Activated naive CD4-positive, alpha-beta T cell treated with anti-CD3 and anti-CD28 coated beads for 36 hours (primary cell): ENCODE measurements around the gene STARD10. TPM values are rescaled to one million over a fixed set of nuclear protein-coding genes. Genes with fewer than 3 reads are reported as not detected.
"Not testable (repeated sequence)": the region's sequence is repeated elsewhere in the genome, so short reads cannot be mapped to it uniquely, and the experiment has no call there.

ENCODE experiments used
- CTCF ChIA-PET: fragments of 350-600 bp; sonication (Branson Sonifier 250); formaldehyde crosslinking; loops from one replicate; lab custom pipeline; 2021; ENCODE audit warnings: antibody characterized with exemption; lab: Charles Lee
- DNase-seq: peaks from one replicate; pipeline ENCODE4 v3.0.0-alpha.2; 2020
- H3K27ac Mint-ChIP-seq: one replicate; pipeline ENCODE4 v1.8.0; 2021; ENCODE audit warnings: mild to moderate bottlenecking, mixed read lengths
- H3K27me3 Mint-ChIP-seq: one replicate; pipeline ENCODE4 v1.8.0; 2021; ENCODE audit warnings: low read depth, mixed read lengths
- H3K36me3 Mint-ChIP-seq: one replicate; pipeline ENCODE4 v1.8.0; 2021; ENCODE audit warnings: low read depth, mixed read lengths
- H3K4me1 Mint-ChIP-seq: one replicate; pipeline ENCODE4 v1.8.0; 2021; ENCODE audit warnings: low read depth, mixed read lengths
- H3K4me3 Mint-ChIP-seq: one replicate; pipeline ENCODE4 v1.8.0; 2021; ENCODE audit warnings: mild to moderate bottlenecking, moderate library complexity, mixed read lengths
- H3K9me3 Mint-ChIP-seq: one replicate; pipeline ENCODE4 v1.8.0; 2021; ENCODE audit warnings: mixed read lengths
- intact Hi-C: fragments of 100-400 bp; cut with micrococcal nuclease; formaldehyde crosslinking; loops from one replicate; pipeline ENCODE4 v1.15.1; 2023
- total RNA-seq, 2 experiments: library from RNA; stranded (reverse); gene quantifications; one replicate each; pipeline ENCODE4 v1.2.3, GENCODE V29; 2021

STARD10 gene
- total RNA-seq, 2 experiments from 2014 or later, result 11.9 to 12.0 TPM

DNA sequence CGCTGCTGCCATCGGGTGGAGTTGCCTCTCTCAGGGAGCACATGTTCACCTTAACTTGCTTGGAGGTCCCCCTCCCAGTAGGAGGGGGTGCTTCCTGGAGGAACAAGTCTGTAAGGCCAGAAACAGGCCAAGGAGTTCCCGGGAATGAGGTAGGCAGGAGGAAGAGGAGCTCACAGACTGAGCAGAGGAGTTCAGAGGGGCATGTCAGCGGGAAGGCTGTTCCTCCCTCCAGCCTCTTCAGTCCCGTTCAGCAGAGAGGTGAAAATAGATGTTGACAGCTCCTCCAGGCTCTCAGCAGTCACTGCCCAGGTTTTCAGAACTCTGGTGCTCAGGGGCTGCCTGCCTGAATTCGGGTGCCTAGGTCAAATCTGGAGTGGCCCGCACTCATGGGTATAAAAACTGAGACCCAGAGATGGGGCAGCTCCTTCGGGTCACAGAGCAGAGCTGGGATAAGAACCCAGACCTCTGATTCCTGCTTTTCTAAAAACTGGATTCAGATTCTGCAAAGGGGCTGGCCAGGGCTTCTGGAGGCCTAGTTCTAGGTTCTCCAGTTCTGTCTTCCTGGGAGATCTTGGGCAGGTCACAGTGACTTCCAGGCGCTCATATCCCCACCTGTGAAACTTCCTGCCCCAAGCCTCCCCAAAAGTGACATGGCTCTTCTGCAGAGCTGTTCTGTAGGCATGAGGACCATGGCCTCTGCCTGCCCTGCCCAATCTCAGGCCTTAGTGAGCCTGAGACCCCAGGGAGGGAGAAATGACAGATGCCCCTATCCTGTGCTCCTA, 38.6 kb upstream of the STARD10 start:
- intact Hi-C loops, result no loop called here
- no peak overlapping the region for H3K4me3 Mint-ChIP-seq
- DNase-seq, result no peak
- H3K36me3 Mint-ChIP-seq, result peaks cover 16% of the 10 kb centered on the region
- H3K9me3 Mint-ChIP-seq, result no peaks in the 10 kb centered on the region
- H3K4me1 Mint-ChIP-seq, result peaks cover 11% of the 10 kb centered on the region
- peak overlapping the region; percentile 51 for H3K27ac Mint-ChIP-seq
- CTCF ChIA-PET, result interaction anchor here (0.6 to 5.6 kb wide), 17 partner anchors 8 to 354 kb away, joined by 3 to 61 read pairs (median 4); partner anchors contain the start of gene FCHSD2
- H3K27me3 Mint-ChIP-seq, result no peaks in the 10 kb centered on the region

DNA sequence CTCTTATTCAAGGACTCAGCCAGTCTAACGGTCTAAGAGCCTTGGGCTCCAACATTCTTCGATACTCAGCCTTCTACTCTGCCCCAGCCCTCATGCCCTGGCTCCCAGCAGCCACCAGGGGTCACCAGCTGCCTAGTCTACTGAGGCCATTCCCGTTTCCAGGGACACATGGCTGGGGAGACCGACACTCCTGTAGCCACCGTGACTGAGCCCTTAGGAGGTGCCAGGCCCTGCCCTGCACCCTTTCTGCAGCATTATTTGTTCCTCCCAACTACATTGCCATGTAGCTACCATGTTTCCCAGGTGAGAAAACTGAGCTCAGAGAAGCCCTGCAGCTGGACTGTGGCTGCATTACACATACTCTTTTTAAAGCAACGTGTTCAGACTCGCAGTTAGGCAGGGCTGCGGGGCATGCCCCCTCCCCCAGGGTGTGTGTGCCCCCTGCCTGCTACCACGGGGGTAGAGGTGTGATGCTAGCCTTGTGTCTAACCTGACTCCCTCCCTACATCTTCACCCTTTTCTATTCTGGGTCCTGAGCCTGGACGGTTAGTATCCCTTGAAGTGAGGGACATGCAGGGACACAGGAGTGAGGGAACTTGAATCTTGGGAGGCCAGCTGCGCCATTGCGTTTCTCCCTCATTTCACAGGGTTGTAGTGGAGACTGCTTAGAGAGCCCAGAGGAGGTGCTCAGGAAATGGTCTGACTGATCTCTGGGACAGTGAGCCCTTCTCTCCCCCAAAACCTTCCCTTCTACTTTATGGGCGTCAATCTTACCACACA, 37.9 kb upstream of the STARD10 start:
- H3K27me3 Mint-ChIP-seq, result no peaks in the 10 kb centered on the region
- peak overlapping the region; percentile 51 for H3K27ac Mint-ChIP-seq
- no peaks in the 10 kb centered on the region for H3K9me3 Mint-ChIP-seq
- peaks cover 11% of the 10 kb centered on the region for H3K4me1 Mint-ChIP-seq
- intact Hi-C loops, result loop anchor here (1.0 kb wide), 1 partner anchor 347 kb away; no protein-coding TSS in a partner anchor
- CTCF ChIA-PET, result interaction anchor here (0.6 to 5.6 kb wide), 26 partner anchors 9 to 361 kb away, joined by 3 to 61 read pairs (median 4); partner anchors contain the start of gene FCHSD2
- no peak overlapping the region for H3K4me3 Mint-ChIP-seq
- peaks cover 16% of the 10 kb centered on the region for H3K36me3 Mint-ChIP-seq
- peak; percentile 76 for DNase-seq

DNA sequence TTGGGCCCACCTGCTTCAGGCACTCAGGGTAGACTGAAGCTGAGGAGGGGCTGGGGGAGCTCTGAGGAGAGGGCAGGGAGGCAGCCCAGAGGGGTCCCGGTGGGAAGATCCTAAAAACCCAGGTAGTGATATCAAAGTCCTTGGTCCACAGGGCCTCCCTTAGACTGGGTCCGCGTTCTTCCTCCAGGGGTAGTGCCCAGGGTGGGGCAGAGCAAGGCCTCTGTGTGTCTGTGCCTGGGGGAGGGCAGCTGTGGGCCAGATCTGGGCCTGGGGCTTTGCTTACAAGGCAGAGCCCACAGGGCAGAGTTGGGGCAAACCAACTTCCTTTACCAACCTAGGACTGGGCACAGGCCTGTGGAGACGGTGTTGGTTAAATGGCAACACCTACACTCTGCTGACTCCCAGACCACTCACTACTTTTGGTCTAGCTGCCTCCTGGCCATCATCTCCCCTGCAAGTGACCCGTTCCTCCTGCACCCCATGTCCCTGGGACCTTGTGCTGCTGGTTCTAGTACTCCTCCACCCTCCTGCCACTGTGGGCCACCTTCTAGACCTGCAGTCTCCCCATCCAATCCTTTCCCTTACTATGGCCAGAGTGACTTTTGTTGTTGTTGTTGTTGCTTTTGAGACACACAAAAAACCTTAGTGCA, 36.2 kb upstream of the STARD10 start:
- intact Hi-C loops, result no loop called here
- Mint-ChIP-seq H3K27me3 (no peaks in the 10 kb centered on the region), H3K4me3 (no peak overlapping the region), H3K27ac (no peak overlapping the region), H3K9me3 (no peaks in the 10 kb centered on the region), H3K4me1 (peaks cover 9% of the 10 kb centered on the region), H3K36me3 (peaks cover 20% of the 10 kb centered on the region)
- CTCF ChIA-PET, result interaction anchor here (0.5 to 5.6 kb wide), 6 partner anchors 11 to 463 kb away, joined by 3 to 61 read pairs (median 4); no protein-coding TSS in a partner anchor
- DNase-seq, result no peak

DNA sequence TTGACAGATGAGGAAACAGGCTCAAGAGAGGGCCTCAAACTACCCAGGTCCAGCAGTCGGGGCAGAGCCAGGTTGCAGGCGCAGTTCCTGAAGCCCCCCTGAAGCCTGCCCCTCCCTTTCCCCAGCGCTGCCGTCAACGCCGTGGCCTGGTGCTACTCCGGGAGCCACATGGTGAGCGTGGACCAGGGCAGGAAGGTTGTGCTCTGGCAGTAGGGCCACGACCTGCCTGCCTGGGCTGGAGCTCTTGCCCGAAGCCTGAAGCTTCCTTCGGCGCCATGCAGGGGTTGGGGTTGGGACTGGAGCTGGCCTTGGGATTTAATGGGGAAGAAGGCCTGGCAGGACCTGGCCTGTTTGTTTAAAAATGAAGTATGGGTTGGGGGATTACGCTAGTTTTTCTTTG, 35.3 kb upstream of the STARD10 start:
- intact Hi-C loops, result no loop called here

DNA sequence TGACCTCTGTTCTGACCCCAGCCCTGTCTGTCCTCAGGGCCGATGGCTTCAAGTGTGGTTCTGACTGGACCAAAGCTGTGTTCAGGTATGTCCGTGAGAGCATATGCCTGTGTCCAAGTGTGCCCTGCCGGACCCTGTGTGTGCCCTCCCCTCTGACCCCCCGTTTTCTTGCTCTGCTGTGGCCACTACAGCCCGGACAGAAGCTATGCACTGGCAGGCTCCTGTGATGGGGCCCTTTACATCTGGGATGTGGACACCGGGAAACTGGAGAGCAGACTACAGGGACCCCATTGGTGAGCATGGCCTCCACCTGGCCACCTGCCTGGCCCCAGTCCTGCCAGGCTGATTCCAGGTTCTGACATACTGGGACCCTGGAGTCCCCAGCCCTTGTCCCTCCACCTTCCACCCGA, 34.9 kb upstream of the STARD10 start:
- no peaks in the 10 kb centered on the region for H3K27me3 Mint-ChIP-seq
- DNase-seq, result no peak
- CTCF ChIA-PET, result interaction anchor here (0.6 to 5.6 kb wide), 3 partner anchors 19 to 349 kb away, joined by 4 to 61 read pairs (median 4); no protein-coding TSS in a partner anchor

More for the DNA sequence above, 35.3 kb upstream of the STARD10 start:
- CTCF ChIA-PET, result interaction anchor here (0.6 to 5.6 kb wide), 5 partner anchors 16 to 462 kb away, joined by 3 to 61 read pairs (median 4); no protein-coding TSS in a partner anchor
- Mint-ChIP-seq H3K4me3 (no peak overlapping the region), H3K9me3 (no peaks in the 10 kb centered on the region), H3K27me3 (no peaks in the 10 kb centered on the region), H3K27ac (no peak overlapping the region), H3K36me3 (peaks cover 23% of the 10 kb centered on the region), H3K4me1 (peaks cover 5% of the 10 kb centered on the region)
- no peak for DNase-seq

DNA sequence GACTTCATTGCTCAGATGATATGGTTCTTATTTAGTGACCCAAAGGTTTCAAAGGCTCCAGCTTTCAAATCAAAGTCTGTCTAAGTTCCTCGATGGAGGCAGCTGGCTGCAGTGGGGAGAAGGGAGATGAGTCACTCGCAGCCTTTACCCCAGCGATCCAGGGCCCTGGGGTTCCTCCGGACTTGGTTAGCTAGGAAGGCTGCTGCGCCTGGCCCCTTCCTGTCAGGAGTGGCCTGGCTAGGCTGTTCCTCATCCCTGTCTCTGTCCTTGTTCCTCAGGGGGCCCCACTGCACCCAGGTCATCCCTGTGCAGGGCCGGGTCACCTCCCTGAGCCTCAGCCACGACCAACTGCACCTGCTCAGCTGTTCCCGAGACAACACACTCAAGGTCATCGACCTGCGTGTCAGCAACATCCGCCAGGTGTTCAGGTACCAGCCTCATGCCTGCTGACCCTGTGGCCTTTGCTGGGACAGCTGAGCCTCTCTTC, 34.3 kb upstream of the STARD10 start:
- peak overlapping the region; percentile 36 for H3K27ac Mint-ChIP-seq
- H3K4me3 Mint-ChIP-seq, result no peak overlapping the region
- peaks cover 5% of the 10 kb centered on the region for H3K4me1 Mint-ChIP-seq
- H3K36me3 Mint-ChIP-seq, result peaks cover 24% of the 10 kb centered on the region
- H3K9me3 Mint-ChIP-seq, result no peaks in the 10 kb centered on the region
- intact Hi-C loops, result no loop called here
- DNase-seq, result no peak
- no peaks in the 10 kb centered on the region for H3K27me3 Mint-ChIP-seq
- CTCF ChIA-PET, result interaction anchor here (1.3 to 5.6 kb wide), 3 partner anchors 12 to 350 kb away, joined by 4 to 61 read pairs (median 6); no protein-coding TSS in a partner anchor

More for the DNA sequence above, 34.9 kb upstream of the STARD10 start:
- peaks cover 5% of the 10 kb centered on the region for H3K4me1 Mint-ChIP-seq
- no peak overlapping the region for H3K4me3 Mint-ChIP-seq
- H3K9me3 Mint-ChIP-seq, result no peaks in the 10 kb centered on the region
- H3K27ac Mint-ChIP-seq, result peak overlapping the region; percentile 18
- intact Hi-C loops, result no loop called here
- H3K36me3 Mint-ChIP-seq, result peaks cover 23% of the 10 kb centered on the region

DNA sequence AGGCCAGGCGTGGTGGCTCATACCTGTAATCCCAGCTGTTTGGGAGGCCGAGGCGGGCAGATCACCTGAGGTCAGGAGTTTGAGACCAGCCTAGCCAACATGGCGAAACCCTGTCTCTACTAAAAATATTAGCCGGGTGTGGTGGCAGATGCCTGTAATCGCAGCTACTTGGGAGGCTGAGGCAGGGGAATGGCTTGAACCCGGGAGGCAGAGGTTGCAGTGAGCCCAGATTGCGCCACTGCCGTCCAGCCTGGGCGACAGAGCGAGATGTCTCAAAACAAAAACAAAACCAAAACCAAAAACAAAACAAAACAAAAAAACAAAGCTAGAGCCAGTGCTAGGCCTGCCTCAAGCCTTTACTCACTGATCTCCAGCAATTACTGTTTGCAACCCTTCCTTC, 33.8 kb upstream of the STARD10 start:
- H3K4me1 Mint-ChIP-seq, DNase-seq, intact Hi-C loops, H3K4me3 Mint-ChIP-seq, H3K9me3 Mint-ChIP-seq, H3K27me3 Mint-ChIP-seq: not testable (repeated sequence)
- Mint-ChIP-seq H3K27ac (peak overlapping the region; percentile 36), H3K36me3 (peaks cover 25% of the 10 kb centered on the region)
- CTCF ChIA-PET, result interaction anchor here (1.3 to 1.4 kb wide), 2 partner anchors 12 to 350 kb away, joined by 4 to 6 read pairs; no protein-coding TSS in a partner anchor

DNA sequence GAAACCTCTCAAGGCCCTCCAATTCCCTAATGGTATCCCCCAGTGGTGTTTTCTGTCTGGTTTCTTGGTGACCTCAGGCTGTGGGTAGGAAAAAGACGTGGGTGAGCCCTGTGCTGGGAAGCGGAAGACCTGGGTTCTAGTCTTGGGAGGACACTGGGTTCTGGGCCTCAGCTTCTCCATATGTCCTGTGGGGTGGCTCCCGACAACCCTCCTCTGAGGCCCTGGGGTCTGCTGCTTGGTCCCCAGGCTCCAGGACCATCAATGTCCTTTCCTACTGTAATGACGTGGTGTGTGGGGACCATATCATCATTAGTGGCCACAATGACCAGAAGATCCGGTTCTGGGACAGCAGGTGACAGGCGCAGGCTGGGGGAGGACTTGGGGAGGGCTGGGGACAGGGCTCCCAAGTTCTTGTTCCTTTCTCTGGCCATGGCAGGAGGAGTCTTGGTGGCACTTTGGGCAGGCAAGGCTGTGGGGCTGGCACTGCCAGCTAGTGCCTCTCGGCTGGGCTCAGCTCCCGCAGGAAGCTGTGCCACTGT, 33.2 kb upstream of the STARD10 start:
- no peak overlapping the region for H3K27ac Mint-ChIP-seq

DNA sequence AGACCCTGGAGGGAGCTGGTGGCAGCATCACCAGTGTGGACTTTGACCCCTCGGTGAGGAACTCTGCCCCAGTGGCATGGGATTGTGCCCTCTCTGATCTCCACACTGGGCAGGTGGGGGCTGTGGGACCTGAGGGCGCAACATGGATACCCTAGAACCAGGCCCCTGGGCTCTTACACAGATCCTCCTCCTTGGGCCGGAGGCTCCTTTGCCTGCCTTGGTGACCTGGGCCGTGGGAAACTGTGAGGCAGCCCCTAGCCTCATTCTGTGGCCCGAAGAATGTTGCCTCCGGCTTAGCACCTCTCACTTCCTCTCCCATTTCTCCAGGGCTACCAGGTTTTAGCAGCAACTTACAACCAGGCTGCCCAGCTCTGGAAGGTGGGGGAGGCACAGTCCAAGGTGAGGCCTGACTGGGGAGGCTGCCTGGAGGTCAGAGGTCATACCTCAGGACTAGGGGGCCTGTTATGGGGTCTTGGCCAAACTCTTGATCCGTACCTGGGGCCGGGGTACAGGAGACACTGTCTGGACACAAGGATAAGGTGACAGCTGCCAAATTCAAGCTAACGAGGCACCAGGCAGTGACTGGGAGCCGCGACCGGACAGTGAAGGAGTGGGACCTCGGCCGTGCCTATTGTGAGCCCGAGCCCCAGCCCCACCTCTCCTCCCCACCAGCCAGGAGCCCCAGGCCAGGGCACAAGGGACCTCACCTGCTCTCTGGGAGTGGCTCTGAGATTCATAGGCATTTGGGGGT, 32.5 kb upstream of the STARD10 start:
- CTCF ChIA-PET, result interaction anchor here (1.5 kb wide), 1 partner anchor 33 kb away, joined by 3 read pairs; the partner anchor contains the start of gene STARD10
- intact Hi-C loops, result no loop called here
- DNase-seq, result no peak
- Mint-ChIP-seq H3K9me3 (no peaks in the 10 kb centered on the region), H3K27ac (no peak overlapping the region), H3K4me1 (peaks cover 4% of the 10 kb centered on the region), H3K36me3 (peaks cover 24% of the 10 kb centered on the region), H3K27me3 (no peaks in the 10 kb centered on the region), H3K4me3 (no peak overlapping the region)

More for the DNA sequence above, 33.2 kb upstream of the STARD10 start:
- intact Hi-C loops, result no loop called here
- Mint-ChIP-seq H3K4me1 (peaks cover 7% of the 10 kb centered on the region), H3K36me3 (peaks cover 26% of the 10 kb centered on the region), H3K4me3 (no peak overlapping the region), H3K9me3 (no peaks in the 10 kb centered on the region), H3K27me3 (no peaks in the 10 kb centered on the region)
- CTCF ChIA-PET, result interaction anchor here (1.3 to 1.5 kb wide), 3 partner anchors 11 to 351 kb away, joined by 3 to 6 read pairs (median 4); partner anchors contain the start of gene STARD10
- DNase-seq, result no peak

DNA sequence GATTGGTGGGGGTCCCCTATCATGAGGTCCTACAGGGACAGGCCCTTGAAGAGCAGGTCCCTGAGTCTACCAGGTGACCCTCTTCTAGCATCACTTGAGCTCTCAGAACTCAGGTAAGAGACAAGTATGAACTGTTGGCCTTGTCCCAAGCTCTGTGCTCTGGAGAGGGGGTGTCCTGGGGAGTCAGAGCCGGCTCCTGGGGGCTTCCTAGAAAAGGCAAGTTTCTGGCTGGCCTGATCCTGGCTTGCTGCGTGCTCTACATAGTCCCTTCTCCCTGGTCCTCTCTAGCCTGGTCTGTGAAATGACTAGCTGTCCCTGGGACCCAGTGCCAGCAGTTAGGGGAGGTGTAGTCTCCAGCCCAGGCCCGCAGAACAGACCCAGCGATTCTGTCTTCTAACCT, 31.8 kb upstream of the STARD10 start:
- Mint-ChIP-seq H3K4me3 (no peak overlapping the region), H3K4me1 (peaks cover 9% of the 10 kb centered on the region), H3K9me3 (no peaks in the 10 kb centered on the region), H3K27me3 (no peaks in the 10 kb centered on the region), H3K27ac (no peak overlapping the region), H3K36me3 (peaks cover 26% of the 10 kb centered on the region)
- intact Hi-C loops, result no loop called here
- no peak for DNase-seq
- CTCF ChIA-PET, result interaction anchor here (1.5 kb wide), 1 partner anchor 32 kb away, joined by 3 read pairs; the partner anchor contains the start of gene STARD10
